ENCODE data around the gene KDM1A.
"Not testable (repeated sequence)": the region's sequence is repeated elsewhere in the genome, so short reads cannot be mapped to it uniquely, and the experiment has no call there.

Gene KDM1A

GRCh38 chr1:23019094-23019862, at the start of gene KDM1A:
TSS of gene KDM1A (plus strand) at chr1:23019468. CDS start at chr1:23019597, 129 bp downstream.
- peak; percentile 95 to 96 for DNase-seq

DNA sequence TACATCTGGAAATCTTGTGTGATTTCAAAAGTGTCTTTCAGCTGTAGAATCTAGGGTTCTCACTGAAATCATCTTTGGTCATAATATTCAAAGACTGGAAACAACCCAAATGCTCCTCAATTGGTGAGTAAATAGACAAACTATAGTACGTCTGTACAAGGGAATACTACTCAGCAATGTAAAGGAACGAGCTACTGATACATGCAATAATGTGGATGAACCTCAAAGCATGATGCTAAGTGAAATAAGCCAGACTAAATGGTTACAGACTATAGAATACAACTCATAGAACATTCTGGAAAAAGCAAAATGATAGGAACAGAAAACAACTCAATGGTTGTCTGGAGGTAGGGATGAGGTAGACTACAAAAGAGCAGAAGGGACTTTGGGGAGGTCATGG, 49.2 kb upstream of the KDM1A start:
- DNase-seq: no peak

GRCh38 chr1:22971161-22971560, 48.1 kb upstream of the KDM1A start:
- DNase-seq: no peak

GRCh38 chr1:22971611-22972405, 47.5 kb upstream of the KDM1A start:
- no peak for DNase-seq

DNA sequence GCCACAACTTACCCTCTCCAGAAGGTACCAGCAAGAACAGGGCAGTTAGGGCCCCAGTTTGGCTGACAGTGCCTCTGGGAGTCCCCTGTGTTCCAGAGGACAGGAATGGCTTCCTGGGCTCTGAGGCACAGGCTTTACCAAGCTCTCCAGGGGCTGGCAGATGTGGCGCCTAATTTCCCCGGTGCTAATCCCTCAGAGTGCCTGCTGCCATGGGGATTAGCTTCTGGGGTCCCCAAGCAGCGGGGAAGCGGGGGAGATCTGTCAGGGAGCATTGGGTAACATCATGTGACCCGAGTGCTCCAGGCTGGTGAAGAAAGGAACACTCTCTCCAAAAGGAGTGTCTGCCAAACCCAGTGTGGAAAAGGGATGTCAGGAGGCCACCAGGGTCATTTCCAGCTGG, 46.5 kb upstream of the KDM1A start, which contains the start of gene LACTBL1:
TSS of gene LACTBL1 (minus strand) at position 107 of the 400 bp plus-strand sequence. CDS start 550 bp downstream, outside the sequence.
- no peak for DNase-seq

- no peak for DNase-seq
Observed at GRCh38 chr1:22975694-22976093, 43.6 kb upstream of the KDM1A start.

- DNase-seq: no peak
Observed at GRCh38 chr1:22976127-22976460, 43.2 kb upstream of the KDM1A start.

- peak; percentile 49 to 54 for DNase-seq
Observed at GRCh38 chr1:22976461-22977243, 42.6 kb upstream of the KDM1A start.

GRCh38 chr1:22978299-22978698, 41.0 kb upstream of the KDM1A start:
- no peak for DNase-seq

GRCh38 chr1:22980471-22980790, 38.8 kb upstream of the KDM1A start:
- DNase-seq: not testable (repeated sequence)

DNA sequence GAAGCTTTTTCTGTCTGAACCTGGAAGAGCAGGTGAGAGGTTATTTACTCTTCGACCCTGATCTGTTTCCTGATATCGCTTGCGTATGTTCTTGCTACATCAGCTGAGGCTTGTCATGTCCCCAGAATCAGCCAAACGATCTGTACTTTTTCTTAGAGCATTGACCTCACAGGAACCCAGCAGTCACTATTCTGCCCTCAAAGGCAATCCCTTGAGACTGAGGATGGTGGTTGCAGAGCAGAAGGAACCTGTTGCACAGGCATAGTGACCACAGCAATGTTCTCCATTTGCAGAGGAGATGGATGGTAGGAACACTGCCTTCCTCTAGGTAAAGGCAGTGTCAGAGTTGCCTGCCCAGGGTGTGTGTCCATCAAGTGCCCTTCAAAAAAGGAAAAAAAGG, 35.3 kb upstream of the KDM1A start:
- no peak for DNase-seq

DNA sequence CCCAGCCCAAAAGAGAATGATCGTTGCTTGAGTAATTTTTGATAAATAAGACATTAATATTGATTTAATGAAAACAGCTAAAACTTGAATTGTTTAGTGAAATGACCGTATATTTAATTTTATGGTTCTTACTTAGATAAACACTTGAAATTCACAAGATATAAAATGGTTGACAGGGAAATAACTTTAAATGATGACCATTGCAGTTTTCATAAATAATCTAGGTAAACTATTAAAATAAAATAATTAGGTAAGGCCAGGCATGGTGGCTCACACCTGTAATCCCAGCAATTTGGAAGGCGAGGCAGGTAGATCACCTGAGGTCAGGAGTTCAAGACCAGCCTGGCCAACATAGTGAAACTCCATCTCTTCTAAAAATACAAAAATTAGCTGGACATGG, 26.9 kb upstream of the KDM1A start:
- DNase-seq: not testable (repeated sequence)

- DNase-seq: not testable (repeated sequence)
Observed at GRCh38 chr1:22993220-22993795, 26.0 kb upstream of the KDM1A start.

DNA sequence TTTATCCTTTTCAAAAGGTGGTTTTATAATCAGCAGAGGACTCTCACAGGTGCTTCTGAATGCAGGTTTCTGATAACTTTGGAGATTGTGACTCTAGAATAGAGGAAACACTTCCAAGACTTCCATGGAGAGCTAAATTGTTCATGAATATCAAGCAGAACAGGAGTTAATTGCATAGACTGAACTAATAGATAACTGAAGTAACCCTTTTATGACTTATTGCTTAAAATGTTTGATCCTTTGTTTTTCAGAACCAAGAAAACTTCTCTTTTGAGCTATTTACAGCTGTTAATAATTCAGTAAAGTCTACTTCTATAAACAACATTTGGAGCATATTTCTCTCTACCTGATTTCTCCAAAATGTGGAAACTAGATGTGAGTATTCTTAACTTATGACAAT, 23.5 kb upstream of the KDM1A start:
- no peak for DNase-seq

DNA sequence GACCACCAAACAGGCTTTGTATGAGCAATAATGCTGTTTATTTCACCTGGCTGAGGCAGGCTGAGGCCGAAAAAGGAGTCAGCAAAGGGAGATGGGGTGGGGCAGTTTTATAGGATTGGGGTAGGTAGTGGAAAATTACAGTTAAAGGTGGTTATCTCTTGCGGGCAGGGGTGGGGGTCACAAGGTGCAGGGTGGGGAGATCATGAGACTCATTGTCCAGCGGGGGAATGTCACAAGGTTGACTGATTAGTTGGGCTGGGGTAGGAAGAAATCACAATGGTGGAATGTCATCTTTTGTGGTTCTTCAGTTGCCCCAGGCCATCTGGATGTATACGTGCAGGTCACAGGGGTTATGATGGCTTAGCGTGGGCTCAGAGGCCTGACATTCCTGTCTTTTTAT, 21.7 kb upstream of the KDM1A start:
- not testable (repeated sequence) for DNase-seq

GRCh38 chr1:23000133-23000532, 19.1 kb upstream of the KDM1A start:
- not testable (repeated sequence) for DNase-seq

DNA sequence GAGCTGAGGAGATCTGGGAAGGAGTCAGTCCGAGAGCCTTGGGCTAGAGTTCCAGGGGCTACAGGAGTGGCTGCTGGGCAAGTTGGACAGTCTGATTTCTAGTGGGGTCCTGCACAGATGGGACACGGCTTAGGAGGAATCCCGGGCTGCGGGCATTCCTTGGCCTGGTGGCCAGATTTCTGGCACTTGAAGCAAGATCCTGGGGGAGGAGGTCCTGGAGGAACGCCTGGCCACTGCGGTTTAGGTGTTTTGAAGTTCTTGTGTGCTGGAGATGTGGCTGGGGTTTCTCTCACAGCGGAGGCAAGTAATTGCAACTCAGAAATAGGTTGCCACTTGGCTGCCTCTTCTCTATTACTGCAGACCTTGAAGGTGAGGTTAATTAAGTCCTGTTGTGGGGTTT, 17.1 kb upstream of the KDM1A start:
- DNase-seq: not testable (repeated sequence)

DNA sequence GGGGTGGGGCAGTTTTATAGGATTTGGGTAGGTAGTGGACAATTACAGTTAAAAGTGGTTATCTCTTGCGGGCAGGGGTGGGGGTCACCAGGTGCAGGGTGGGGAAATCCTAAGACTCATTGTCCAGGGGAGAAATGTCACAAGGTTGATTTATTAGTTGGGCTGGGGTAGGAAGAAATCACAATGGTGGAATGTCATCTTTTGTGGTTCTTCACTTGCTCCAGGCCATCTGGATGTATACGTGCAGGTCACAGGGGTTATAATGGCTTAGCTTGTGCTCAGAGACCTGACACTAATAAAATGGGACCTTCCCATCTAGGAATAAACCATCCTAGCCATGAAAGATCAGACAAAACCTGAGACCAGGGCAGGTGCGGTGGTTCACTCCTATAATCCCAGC, 15.2 kb upstream of the KDM1A start:
- no peak for DNase-seq

DNA sequence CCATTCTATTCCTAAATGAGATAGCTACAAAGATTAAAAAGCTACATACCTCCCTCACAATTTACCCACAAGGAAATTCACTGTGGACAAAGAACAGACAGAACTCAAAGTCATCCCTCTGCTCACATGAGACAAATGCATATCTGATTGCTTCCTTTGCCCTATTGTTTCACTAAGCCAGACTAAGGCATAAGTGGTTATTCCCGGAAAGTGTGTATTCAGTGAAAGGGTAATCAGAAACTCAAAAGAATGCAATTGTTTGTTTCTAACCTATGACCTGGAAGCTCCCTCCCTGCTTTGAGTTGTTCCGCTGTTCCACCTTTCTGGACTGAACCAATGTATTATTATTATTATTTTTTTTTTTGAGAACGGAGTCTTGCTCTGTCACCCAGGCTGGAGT, 14.5 kb upstream of the KDM1A start:
- not testable (repeated sequence) for DNase-seq

DNA sequence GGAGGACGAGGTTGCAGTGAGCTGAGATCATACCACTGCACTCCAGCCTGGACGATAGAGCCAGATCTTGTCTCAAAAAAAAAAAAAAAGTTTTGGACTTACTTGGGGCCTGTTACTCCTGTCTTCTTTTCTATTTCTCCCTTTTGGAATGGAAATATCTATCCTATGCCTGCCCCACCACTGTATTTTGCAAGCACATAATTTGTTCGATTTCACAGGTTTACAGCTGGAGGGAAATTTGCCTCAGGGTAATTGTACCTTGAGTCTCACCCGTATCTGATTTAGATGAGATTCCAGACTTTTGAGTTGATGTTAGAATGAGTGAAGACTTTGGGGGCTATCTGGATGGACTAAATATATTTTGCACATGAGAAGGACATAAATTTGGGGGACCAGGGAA, 12.2 kb upstream of the KDM1A start:
- no peak for DNase-seq

DNA sequence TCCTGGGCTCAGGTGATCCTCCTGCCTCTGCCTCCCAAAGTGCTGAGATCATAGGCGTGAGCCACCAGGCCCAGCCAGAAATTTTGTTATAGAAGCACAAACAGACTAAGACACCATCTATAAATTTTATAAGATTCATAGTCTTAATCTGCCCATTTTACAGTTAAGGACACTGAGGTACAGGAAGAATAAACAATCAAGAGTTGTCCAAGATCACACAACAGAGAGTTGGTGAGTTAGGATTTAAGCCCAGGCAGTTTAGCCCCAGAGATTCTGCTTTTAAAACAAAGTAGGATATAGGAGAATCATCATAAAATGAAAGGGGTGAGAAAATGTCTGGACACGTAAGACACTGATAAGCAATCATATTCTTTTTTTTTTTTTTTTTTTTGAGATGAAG, 10.4 kb upstream of the KDM1A start:
- no peak for DNase-seq

GRCh38 chr1:23010025-23010424, 9.2 kb upstream of the KDM1A start:
- DNase-seq: not testable (repeated sequence)

GRCh38 chr1:23013657-23014056, 5.6 kb upstream of the KDM1A start:
- DNase-seq: no peak
